PFSK-1 (cell line): ENCODE data around the gene WIZ.

ENCODE experiments used
- POLR2AphosphoS5 ChIP-seq: IDR thresholded peaks from 2 replicates; pipeline ENCODE4 v1.6.1; 2012; ENCODE audit warnings: low read depth, mild to moderate bottlenecking, control low read depth, low read length, moderate library complexity
- SIN3A ChIP-seq: IDR thresholded peaks from 2 replicates; pipeline ENCODE4 v1.6.1; 2012; ENCODE audit warnings: mild to moderate bottlenecking, low read length, moderate library complexity, borderline replicate concordance; ENCODE audit not compliant: insufficient read depth
- TAF1 ChIP-seq: IDR thresholded peaks from 2 replicates; pipeline ENCODE4 v1.6.1; 2012; ENCODE audit warnings: low read length, control low read depth, borderline replicate concordance; ENCODE audit not compliant: insufficient read depth
- TF ChIP-seq, protein P1 (sequence below), 2 experiments: IDR thresholded peaks; 2 replicates each; pipeline versions ENCODE4 v1.6.1 to v1.8.0; 2011 to 2012; ENCODE audit warnings: low read depth in 2 of 2, low read length in 2 of 2, control low read depth in 1 of 2, inconsistent platforms in 1 of 2, mild to moderate bottlenecking in 1 of 2, moderate library complexity in 1 of 2; ENCODE audit not compliant: insufficient read depth in 1 of 2

DNA sequence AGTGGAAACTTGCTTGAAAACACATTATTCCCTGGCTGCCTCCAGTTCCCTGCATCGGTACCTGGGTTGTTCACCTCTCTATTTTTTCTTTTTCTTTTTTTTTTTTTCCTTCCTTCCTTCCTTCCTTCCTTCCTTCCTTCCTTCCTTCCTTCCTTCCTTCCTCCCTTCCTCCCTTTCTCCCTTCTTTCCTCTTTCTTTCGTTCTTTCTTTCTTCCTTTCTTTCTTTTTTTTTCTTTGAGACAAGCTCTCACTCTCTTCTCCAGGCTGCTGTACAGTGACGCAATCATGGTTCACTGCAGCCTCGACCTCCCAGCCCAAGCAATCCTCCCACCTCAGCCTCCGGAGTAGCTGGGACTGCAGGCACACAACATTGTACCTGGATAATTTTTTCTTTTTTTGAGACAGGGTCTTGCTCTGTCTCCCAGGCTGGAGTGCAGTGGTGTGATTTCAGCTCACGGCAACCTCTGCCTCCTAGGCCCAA, 18.0 kb upstream of the WIZ start:
- TF ChIP-seq SIN3A = no peak
- no peak for TF ChIP-seq POLR2AphosphoS5
- TF ChIP-seq TAF1 = no peak
- TF ChIP-seq, protein P1, sequence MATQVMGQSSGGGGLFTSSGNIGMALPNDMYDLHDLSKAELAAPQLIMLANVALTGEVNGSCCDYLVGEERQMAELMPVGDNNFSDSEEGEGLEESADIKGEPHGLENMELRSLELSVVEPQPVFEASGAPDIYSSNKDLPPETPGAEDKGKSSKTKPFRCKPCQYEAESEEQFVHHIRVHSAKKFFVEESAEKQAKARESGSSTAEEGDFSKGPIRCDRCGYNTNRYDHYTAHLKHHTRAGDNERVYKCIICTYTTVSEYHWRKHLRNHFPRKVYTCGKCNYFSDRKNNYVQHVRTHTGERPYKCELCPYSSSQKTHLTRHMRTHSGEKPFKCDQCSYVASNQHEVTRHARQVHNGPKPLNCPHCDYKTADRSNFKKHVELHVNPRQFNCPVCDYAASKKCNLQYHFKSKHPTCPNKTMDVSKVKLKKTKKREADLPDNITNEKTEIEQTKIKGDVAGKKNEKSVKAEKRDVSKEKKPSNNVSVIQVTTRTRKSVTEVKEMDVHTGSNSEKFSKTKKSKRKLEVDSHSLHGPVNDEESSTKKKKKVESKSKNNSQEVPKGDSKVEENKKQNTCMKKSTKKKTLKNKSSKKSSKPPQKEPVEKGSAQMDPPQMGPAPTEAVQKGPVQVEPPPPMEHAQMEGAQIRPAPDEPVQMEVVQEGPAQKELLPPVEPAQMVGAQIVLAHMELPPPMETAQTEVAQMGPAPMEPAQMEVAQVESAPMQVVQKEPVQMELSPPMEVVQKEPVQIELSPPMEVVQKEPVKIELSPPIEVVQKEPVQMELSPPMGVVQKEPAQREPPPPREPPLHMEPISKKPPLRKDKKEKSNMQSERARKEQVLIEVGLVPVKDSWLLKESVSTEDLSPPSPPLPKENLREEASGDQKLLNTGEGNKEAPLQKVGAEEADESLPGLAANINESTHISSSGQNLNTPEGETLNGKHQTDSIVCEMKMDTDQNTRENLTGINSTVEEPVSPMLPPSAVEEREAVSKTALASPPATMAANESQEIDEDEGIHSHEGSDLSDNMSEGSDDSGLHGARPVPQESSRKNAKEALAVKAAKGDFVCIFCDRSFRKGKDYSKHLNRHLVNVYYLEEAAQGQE (IDR thresholded peaks at IDR 0.05; ENCODE audit: insufficient read depth in 1 of 2, low read depth in 2 of 2, low read length in 2 of 2) = no peak
